Stimulated activated effector memory CD8-positive, alpha-beta T cell treated with anti-CD3 and anti-CD28 coated beads, Interleukin-12 subunit alpha, Interleukin-12 subunit beta, amount 100 ng/mL, for 72 hours (primary cell): ENCODE results near the gene KDM4B.

Experiments used
- ATAC-seq: fragments of 150-1000 bp; cut with Tn5 transposase; 2 replicates; pipeline ENCODE4 v1.10.0; 2021
- DNase-seq, 2 donors: peaks; one replicate each; pipeline ENCODE4 v3.0.0; 2021 to 2022; ENCODE audit warnings: low spot score in 2 of 2
- H3K27ac Mint-ChIP-seq: one replicate; pipeline ENCODE4 v1.8.0; 2022; ENCODE audit warnings: mild to moderate bottlenecking, mixed read lengths
- H3K36me3 Mint-ChIP-seq: one replicate; pipeline ENCODE4 v1.8.0; 2022; ENCODE audit warnings: mild to moderate bottlenecking, mixed read lengths
- H3K4me1 Mint-ChIP-seq: one replicate; pipeline ENCODE4 v1.8.0; 2022; ENCODE audit warnings: mixed read lengths
- H3K4me3 Mint-ChIP-seq: one replicate; pipeline ENCODE4 v1.8.0; 2022; ENCODE audit warnings: mild to moderate bottlenecking, mixed read lengths
- H3K9me3 Mint-ChIP-seq: one replicate; pipeline ENCODE4 v1.8.0; 2022; ENCODE audit warnings: mixed read lengths

Gene KDM4B

DNA sequence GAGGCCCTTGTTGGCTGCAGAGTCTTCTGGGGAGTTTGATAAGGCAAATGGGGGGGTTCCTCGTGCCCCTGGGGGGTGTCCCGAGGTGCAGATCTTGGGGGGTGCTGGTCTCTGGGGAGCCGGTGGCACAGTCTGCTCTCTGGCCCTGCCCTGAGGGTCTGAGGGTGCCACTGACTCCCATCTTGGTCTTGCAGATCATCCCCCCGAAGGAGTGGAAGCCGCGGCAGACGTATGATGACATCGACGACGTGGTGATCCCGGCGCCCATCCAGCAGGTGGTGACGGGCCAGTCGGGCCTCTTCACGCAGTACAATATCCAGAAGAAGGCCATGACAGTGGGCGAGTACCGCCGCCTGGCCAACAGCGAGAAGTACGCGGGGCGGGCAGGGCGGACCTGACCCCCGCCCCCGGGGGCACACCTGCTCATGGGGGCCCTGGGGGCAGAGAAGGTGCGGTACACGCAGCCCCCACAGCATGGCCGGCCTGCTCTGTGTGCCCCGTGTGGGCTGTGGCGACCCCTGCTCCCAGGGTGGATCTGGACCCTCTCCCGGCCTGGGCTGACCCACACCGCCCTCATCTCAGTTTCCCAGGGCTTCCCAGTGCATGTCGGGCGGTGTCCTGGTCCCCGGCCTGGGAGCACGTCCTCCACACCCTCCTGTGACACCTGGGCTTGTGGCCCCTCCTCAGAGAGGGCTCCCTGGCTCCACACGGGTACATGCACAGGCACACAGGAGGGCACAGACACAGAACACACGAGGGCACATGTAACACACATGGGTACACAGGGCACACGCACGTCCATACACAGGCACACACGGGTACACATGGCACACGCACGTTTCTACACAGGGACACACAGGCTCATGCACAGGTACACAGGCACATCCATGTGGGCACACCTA lies 71.0 kb downstream of the KDM4B start:
- Mint-ChIP-seq H3K9me3 (no peaks in the 10 kb centered on the region), H3K4me1 (peaks cover 16% of the 10 kb centered on the region), H3K27ac (no peak overlapping the region), H3K4me3 (no peak overlapping the region), H3K36me3 (peaks cover 58% of the 10 kb centered on the region)
- DNase-seq: no peak
- no peak for ATAC-seq

DNA sequence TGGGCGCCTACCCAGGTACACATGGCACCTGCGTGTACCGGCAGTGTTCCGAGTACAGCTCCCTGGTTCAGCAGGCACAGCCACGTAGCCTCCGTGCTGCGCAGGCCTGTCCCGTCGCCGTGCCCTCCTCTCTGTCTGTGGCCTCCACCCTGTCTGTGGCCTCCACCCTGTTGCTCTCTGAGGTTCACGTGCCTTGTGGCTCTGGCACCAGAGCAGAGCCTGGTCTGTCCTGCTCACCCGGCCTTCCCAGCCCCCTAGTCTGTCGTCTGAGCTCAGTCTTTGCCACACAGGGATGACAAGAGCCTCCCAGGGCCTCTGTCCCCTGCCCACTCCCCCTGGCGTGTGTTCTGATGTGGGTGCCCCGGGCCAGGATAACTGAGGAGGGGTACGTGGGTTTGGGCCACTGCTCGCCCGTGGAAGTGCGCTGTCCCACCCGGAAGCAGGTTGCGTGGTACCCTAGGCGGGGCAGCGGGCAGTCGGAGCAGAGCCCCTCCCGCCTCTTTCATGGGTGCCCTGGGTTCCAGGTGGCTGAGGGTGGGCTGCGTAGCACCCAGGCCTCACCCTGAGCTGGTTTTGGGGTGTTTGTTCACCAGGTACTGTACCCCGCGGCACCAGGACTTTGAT lies 71.7 kb downstream of the KDM4B start:
- no peak overlapping the region for H3K27ac Mint-ChIP-seq
- no peak for DNase-seq

DNA sequence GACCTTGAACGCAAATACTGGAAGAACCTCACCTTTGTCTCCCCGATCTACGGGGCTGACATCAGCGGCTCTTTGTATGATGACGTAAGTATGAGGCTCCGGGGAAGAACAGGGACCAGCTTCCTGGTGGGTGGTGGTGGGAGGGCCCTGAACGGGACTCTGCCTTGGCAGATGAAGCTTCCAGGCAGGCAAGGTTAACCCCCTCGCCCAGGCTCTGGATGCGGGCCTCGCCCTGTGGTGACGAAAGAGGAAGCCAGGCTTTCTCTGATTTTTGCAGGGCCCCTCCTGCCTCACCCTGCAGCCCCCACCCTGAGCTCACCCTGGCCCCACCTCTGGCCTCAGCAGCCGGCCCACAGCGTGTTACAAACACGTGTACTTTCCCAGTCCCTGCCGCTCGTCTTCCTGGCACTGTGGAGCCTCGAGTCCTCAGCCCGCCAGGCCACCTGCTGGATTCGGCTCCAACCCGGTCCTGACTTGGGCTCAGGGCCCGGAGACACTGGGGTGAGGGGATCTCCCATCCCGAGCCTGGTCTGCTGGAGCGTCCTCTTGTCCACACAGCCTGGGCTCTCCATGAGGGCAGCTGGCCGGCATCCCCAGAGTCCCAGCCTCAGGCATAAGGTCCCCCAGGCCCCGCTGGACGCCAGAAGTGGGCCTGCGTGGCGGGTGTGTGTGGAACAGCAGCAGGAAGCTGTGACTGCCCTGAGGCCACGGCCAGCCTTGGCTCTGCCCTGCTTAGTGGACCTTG lies 72.4 kb downstream of the KDM4B start:
- peaks cover 23% of the 10 kb centered on the region for H3K4me1 Mint-ChIP-seq
- no peak overlapping the region for H3K27ac Mint-ChIP-seq
- no peaks in the 10 kb centered on the region for H3K9me3 Mint-ChIP-seq
- ATAC-seq (no peak), DNase-seq (no peak)
- peaks cover 60% of the 10 kb centered on the region for H3K36me3 Mint-ChIP-seq
- no peak overlapping the region for H3K4me3 Mint-ChIP-seq

More for the DNA sequence above, 71.7 kb downstream of the KDM4B start:
- Mint-ChIP-seq H3K9me3 (no peaks in the 10 kb centered on the region), H3K4me1 (peaks cover 18% of the 10 kb centered on the region), H3K4me3 (no peak overlapping the region), H3K36me3 (peaks cover 60% of the 10 kb centered on the region)
- ATAC-seq: no peak

DNA sequence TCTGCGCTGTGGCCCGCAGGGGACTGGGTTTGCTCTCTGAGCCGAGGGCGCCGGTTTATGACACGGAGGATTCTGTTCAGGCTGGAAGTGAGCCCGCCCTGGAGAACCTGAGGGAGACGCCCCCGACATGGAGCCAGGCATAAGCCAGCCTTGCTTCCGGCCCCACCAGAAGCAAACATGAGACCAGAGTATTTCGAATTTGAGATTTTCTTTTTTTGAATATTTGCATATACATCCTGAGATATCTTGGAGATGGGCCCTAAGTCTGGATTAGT lies 72.9 kb downstream of the KDM4B start:
- Mint-ChIP-seq H3K4me1 (peaks cover 23% of the 10 kb centered on the region), H3K36me3 (peaks cover 59% of the 10 kb centered on the region)
- no peak for DNase-seq

DNA sequence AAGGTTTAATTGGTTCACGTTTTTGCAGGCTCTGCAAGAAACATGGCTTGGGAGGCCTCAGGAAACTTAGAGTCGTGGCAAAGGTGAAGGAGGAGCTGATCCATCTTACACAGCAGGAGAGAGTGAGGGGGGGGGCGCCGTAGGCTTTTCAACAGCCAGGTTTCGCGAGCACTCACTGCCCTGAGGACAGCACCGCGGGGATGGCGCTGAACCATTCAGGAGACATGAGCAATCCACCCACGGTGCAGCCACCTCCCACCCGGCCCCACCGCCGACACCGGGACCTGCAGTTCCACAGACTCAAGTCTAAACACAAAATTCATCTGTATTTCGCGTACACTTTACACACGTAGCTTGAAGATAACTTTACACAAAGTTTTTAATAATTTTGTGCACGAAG lies 73.6 kb downstream of the KDM4B start:
- H3K4me1 Mint-ChIP-seq: peaks cover 23% of the 10 kb centered on the region
- DNase-seq (no peak), ATAC-seq (no peak)
- H3K9me3 Mint-ChIP-seq: no peaks in the 10 kb centered on the region
- H3K4me3 Mint-ChIP-seq: no peak overlapping the region
- peak overlapping the region; percentile 73 for H3K27ac Mint-ChIP-seq
- peaks cover 62% of the 10 kb centered on the region for H3K36me3 Mint-ChIP-seq

More for the DNA sequence above, 72.9 kb downstream of the KDM4B start:
- H3K4me3 Mint-ChIP-seq: no peak overlapping the region
- no peak for ATAC-seq
- H3K9me3 Mint-ChIP-seq: no peaks in the 10 kb centered on the region
- peak overlapping the region; percentile 73 for H3K27ac Mint-ChIP-seq

DNA sequence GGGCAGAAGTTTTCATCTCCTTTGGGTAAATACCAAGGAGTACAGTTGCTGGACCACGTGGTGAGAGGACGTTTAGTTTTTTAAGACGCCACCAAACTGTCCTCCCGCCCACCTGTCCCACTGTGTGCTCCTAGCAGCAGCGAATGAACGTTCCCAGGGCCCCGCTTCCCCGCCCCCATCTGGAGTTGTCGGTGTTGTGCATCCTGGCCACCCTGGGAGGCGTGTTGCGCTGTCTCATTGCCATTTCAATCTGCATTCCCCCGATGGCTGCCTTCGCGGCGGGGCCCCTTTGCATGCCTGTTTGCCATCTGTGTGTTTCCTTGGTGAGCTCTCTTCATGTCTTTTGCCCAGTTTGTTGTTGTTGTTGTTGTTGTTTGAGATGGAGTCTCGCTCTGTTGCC lies 76.1 kb downstream of the KDM4B start:
- H3K9me3 Mint-ChIP-seq: no peaks in the 10 kb centered on the region
- peaks cover 18% of the 10 kb centered on the region for H3K4me1 Mint-ChIP-seq
- H3K36me3 Mint-ChIP-seq: peaks cover 49% of the 10 kb centered on the region
- ATAC-seq (no peak), DNase-seq (no peak)
- H3K4me3 Mint-ChIP-seq: no peak overlapping the region
- no peak overlapping the region for H3K27ac Mint-ChIP-seq

DNA sequence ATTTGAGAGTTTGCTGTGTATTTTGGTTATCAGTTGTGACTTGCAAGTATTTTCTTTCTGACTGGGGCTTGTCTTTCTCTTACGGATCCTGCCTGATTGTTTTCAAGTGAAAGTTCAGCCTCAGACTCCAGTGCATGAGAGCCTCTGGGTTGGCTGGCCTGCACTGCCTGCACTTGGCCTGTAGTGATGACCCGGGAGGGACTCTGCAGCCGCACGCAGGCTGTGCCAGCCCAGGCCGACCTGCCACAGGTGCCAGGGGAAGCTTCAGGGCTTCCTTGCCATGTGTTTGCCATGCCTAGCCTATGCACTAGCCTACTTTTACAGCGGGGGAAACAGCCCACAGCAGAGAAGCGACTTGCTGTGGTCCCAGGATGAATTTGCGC lies 77.0 kb downstream of the KDM4B start:
- H3K4me1 Mint-ChIP-seq: peaks cover 18% of the 10 kb centered on the region
- no peaks in the 10 kb centered on the region for H3K9me3 Mint-ChIP-seq
- peaks cover 41% of the 10 kb centered on the region for H3K36me3 Mint-ChIP-seq
- DNase-seq (no peak), ATAC-seq (no peak)
- H3K27ac Mint-ChIP-seq: no peak overlapping the region
- no peak overlapping the region for H3K4me3 Mint-ChIP-seq

DNA sequence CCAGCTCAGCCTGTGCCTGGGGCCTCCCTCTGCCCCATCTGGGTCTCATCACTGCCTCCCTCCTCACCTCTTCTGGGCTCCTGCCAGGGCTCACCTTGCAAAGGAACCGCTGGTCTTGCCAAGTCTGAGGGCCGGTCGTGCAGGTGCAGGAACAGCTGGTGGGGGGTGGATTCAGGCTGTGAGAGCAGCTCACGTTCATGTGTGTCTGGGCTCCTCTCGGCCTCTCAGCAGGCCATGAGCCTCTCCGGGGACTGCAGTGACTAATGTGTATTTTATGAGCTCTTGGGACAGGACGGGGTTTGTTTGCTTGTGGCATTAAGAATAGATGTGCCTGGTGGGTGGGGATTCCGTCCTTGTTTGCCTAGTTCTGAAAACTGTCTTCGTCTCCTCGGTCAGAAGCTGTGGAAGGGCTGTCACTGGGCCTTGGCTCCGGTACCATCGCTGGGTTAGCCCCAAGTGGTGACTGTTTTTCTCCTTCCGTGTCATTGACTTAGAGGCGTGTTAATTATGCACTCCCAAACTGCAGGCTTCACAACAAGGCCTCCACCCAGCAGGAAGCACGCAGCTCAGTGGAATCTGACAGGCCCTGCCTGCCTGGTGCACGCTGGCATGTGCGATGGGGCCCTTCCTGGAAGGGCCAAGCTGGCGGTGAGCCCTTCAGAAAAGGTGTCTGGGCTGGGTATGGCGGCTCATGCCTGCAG lies 77.6 kb downstream of the KDM4B start:
- peaks cover 36% of the 10 kb centered on the region for H3K36me3 Mint-ChIP-seq
- no peak for ATAC-seq

DNA sequence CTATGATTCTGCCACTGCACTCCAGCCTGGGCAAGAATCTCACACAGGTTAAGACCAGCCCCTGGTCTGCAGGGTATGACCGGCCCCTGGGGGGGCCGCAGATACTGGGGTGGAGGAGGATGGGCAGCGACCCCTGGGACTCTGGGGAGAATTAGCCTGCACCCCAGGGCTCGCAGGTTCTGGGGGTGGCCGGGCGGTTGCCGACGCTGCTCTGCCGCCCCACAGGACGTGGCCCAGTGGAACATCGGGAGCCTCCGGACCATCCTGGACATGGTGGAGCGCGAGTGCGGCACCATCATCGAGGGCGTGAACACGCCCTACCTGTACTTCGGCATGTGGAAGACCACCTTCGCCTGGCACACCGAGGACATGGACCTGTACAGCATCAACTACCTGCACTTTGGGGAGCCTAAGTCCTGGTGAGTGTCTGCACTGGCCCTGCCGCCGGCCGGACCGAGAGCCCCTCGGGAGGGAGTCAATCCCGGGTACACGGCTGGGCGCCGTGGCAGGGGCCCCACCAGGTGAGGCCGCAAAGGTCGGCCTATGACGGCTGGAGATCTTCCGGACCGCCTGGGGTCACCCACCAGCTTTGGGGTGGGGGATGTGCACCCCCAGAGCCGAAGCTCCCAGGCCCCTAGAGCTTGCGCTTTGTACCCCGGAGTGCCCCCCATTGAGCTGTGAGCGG lies 78.5 kb downstream of the KDM4B start:
- H3K4me3 Mint-ChIP-seq: no peak overlapping the region
- peaks cover 18% of the 10 kb centered on the region for H3K4me1 Mint-ChIP-seq
- DNase-seq (no peak), ATAC-seq (no peak)
- H3K9me3 Mint-ChIP-seq: no peaks in the 10 kb centered on the region
- H3K36me3 Mint-ChIP-seq: peaks cover 27% of the 10 kb centered on the region
- H3K27ac Mint-ChIP-seq: no peak overlapping the region

More for the DNA sequence above, 77.6 kb downstream of the KDM4B start:
- H3K9me3 Mint-ChIP-seq: no peaks in the 10 kb centered on the region
- H3K4me1 Mint-ChIP-seq: peaks cover 18% of the 10 kb centered on the region
- DNase-seq: no peak
- H3K27ac Mint-ChIP-seq: no peak overlapping the region
- H3K4me3 Mint-ChIP-seq: no peak overlapping the region

DNA sequence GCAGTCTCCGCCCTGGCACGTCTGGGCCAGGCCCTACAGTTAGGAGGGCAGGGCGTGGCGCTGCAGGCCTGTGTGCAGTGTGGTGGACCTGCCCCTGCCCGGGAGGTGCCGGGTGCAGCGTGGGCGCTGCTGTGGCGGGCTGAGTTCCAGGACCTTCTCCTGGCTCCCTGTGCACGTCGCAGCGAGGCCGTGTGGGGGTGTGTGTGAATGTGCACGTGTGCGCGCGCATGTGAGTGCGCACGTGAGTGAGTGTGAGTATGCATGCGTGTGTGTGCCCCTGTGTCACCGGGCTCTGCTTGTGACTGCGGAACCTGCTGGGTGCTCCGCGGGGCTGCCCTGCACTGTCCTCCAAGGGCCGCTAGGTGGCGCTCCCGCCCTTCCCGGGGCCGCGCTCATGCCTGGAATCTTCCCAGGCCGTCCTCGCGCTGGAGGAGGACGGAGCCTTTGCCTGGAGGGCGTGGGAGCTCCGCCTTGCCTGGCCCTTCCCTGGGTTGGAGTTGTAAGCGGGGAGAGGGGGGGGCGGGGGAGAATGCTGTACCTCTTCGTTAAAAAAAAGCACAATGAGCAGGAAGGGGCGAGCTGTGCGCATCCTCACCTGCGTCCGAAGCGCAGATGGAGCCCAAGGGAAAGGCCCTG lies 79.3 kb downstream of the KDM4B start:
- ATAC-seq (peak; percentile 78), DNase-seq (peak; percentile 57 to 79)
- Mint-ChIP-seq H3K27ac (no peak overlapping the region), H3K9me3 (no peaks in the 10 kb centered on the region), H3K4me3 (no peak overlapping the region), H3K36me3 (peaks cover 23% of the 10 kb centered on the region), H3K4me1 (peaks cover 21% of the 10 kb centered on the region)

DNA sequence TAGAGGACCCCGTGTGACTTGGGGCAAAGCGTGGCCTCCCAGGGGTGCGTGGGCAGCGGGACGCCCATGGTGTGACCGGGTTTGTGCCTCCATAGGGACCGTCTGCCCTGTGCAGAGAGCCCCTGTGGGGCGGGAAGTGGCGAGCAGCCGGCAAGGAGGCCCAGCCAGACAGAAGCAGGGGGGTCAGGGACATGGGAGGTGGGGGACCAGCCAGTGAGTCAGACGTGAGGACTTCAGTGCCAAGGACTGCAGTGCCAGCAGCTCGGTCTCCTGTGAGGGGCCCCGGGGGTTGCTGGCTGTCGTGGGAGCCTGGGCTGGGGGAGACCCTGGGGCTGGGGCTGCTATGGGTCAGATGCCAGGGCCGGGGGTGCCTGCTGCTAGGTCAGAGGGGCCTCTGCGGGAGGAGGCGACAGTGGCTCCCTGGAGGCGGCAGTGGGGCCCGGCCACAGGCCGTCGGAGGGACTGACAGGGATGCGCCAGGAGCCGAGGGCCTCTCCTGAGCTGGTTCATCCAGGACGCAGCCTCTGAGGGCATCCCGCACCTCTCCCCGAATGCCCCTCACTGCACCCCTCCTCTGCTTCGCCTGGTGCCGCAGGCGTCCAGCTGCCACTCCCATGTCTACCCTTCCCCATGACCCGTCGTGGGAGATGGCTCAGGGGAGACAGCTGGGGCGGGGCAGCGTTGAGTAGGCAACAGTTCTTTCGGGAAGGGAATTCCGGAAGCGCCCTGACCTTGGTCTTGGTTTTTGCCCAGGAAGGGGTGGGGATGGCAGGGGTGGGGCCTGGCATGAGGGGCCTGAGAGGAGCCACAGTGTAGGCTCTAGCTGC lies 80.0 kb downstream of the KDM4B start:
- Mint-ChIP-seq H3K9me3 (no peaks in the 10 kb centered on the region), H3K4me1 (peaks cover 24% of the 10 kb centered on the region), H3K36me3 (peaks cover 23% of the 10 kb centered on the region), H3K27ac (no peak overlapping the region), H3K4me3 (no peak overlapping the region)
- no peak for DNase-seq
- ATAC-seq: no peak

DNA sequence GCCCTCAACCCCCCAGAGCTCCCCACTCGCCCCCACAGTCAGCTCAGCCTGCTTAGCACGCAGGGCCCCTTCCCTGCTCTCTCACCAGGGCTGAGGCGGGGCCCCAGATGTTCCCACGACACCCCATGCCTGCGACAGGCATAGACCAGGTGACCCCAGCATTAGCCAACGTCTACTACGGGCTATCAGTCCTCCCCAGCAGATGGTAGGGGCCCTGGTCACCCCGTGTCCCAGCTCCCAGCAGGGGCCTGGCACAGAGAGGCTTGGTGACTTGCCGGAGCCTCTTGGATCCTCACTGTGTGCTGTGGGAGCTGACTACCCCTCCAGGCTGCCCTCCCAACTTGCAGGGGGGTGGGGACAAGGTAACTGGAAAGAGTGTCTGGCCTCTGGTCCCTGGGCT lies 80.6 kb downstream of the KDM4B start:
- no peak overlapping the region for H3K27ac Mint-ChIP-seq
- peaks cover 21% of the 10 kb centered on the region for H3K4me1 Mint-ChIP-seq
- H3K9me3 Mint-ChIP-seq: no peaks in the 10 kb centered on the region
- H3K36me3 Mint-ChIP-seq: peaks cover 29% of the 10 kb centered on the region
- ATAC-seq (no peak), DNase-seq (no peak)
- no peak overlapping the region for H3K4me3 Mint-ChIP-seq

DNA sequence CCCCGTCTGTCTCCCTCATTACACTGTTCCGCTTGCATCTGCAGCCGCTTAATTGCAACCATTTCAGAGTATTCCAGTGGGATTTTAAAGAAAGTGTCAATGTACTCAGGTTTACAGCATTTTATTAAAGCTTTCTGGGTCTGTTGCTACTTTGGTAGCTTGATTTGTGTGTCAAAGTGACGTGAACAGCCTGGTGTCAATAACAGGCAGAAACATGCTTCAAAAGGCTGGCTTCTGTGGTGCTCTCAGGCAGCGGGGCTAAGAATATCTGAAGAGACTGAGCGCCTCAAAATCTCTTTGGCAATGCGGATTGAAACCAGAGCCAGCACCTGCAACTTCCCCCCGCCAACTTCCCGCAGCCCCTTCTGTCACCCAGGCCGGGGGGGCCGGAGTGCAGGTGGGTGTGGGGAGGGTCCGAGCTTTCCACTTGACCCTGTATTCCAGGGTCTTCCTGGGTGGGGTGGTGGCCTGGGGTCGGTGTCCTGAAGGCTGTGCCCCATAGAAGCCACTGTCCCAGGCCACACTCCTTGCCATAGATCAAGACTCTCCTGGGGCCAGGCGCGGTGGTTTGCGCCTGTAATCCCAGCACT lies 81.2 kb downstream of the KDM4B start:
- H3K4me3 Mint-ChIP-seq: no peak overlapping the region

More for the DNA sequence above, 81.2 kb downstream of the KDM4B start:
- peak overlapping the region; percentile 32 for H3K27ac Mint-ChIP-seq
- no peak for ATAC-seq
- DNase-seq: no peak
- H3K9me3 Mint-ChIP-seq: no peaks in the 10 kb centered on the region
- H3K36me3 Mint-ChIP-seq: peaks cover 30% of the 10 kb centered on the region
- peaks cover 15% of the 10 kb centered on the region for H3K4me1 Mint-ChIP-seq
